Inferior parietal cortex (tissue), 1 donor: ENCODE data around the gene ZNF300.
"Not testable (repeated sequence)": the region's sequence is repeated elsewhere in the genome, so short reads cannot be mapped to it uniquely, and the experiment has no call there.

ENCODE experiments used
- DNase-seq: peaks from one replicate; pipeline ENCODE4 v3.0.0-alpha.2; 2016; ENCODE audit errors: extremely low spot score

Gene ZNF300

DNA sequence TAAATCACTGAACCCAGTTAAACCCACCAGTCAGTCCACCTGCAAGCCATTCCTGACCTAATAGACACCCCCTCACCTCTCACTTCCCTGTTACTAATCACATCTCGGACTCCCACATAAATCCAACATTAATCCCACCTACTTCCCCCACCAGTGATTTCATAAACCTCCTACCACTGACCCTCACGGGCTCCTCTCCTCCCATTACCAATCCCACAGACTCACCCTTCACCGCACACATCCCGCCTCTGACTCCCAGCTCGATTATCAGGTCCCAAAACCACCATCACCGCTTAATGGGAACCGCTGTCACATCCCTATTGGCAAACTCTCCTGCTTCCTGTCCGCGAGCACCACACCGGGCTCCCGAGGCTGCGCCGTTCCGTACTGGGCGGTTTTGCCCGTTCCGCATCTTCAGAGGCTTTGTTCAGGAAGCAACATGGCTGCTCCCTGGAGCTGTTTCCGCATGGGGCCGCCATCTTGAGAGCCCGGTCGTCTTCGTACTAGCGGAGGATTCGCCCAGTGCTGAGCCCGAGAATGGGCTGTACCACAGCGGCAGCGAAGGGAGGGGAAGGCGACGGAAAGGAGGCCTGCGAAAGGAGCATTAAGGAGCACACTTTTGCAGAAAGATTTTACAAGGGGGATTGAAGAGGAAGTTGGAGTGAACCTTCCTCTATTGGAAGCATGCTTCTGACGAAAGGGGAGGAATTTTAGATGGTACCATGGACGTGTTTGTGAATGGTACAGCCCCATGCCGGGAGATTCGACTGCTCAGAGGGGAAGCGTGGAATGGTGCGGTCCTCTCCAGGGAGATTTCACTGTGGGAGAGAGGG is at the start of gene ZNF300:
Gene ZNF300, minus strand, starts transcription at position 502 of the 833 bp plus-strand sequence. CDS start 1,825 bp downstream, outside the sequence.
- peak; percentile 90 for DNase-seq

DNA sequence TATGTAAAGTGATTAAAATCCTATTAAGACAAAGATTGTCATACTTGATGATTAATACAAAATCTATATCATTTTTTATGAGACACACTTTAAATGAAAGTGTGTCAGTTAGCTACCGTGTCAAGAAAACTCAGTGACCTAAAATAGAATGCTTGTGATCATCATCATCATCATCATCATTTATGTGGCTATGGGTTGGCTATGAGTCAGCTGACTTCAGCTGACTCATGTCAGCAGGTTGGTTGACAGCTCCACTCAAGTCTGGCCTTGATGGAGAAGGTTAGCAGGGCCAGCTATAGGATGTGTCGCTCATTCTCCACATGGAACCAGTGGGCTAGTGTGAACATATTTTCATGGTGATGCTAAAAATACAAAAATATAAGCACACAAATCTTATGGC is 43.8 kb upstream of the ZNF300 start:
- DNase-seq = no peak

DNA sequence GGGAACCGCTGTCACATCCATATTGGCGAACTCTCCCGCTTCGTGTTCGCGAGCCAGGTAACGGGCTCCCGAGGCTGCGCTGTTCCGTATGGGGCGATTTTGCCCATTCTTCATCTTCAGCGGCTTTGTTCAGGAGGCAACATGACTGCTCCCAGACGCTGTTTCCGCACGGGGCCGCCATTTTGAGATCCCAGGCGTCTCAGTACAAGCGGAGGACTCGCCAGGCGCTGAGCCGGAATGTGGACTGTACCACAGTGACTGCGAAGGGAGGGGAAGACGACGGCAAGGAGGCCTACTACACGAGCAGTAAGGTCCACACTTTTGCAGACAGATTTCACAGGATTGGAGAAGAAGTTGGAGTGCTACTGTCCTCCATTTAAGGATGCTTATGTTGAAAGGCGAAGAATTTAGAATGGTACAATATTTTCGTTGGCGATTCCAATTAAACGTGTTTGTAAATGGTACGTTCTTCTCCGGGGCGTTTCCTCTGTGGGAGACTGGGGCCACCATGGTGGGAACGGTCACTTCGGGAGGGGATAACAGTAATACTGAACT is 41.6 kb upstream of the ZNF300 start:
- DNase-seq = peak; percentile 80

DNA sequence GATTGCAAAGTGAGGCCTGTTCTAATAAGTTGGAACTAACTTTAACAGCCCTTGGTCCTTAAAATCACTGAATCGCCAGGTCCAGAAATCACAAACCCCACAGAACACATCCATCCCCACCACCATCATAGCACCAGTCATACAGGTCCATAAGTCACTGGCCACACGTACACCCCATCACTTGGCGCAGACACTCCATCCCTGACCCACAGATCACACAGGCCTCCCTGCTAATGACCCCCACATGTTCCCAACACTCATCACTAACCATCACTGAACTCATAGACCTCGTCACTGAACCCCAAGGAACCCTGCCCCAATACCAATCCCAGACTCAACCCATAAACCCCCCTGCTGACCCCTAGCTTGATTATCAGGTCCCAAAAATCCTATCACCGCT is 41.2 kb upstream of the ZNF300 start:
- no peak for DNase-seq

DNA sequence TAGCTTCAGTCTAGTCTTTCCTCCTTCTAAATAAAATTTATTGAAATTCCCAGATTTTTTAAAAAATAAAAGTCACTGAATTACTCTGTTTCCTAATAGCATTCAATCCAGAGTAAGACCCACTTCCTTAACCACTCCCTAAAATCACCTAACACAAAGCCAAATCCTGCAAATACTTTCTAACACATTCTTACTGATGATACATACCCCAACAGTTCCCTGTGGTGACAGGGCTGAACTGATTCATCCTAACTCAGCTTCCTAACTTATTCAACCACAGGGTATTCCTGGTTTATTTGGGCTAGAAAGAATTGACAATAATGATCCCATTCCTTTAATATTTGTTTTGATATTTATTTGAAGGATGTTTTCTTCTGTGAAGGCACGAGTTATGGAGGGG is 40.7 kb upstream of the ZNF300 start:
- DNase-seq = no peak

DNA sequence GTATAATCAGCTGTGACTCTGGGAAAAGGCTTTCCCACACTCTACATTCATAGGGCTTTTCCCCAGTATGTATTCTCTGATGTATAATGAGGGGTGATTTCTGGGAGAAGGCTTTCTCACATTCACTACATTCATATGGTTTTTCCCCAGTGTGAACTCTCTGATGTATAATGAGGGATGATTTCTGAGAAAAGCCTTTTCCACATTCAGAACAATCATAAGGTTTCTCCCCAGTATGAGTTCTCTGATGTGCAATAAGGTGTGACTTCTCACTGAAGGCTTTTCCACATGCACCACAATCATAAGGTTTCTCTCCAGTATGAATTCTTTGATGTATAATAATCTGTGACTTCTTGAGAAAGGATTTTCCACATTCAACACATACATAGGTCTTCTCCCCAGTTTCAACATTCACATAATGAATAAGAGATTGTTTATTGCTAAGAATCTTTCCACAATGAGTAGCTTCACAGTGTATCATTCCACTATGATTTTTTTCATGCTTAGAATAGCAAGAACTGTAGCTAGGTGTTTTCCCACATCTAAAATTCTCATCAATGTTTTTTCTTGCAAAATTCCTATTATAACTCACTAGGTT is 26.7 kb upstream of the ZNF300 start:
- no peak for DNase-seq

DNA sequence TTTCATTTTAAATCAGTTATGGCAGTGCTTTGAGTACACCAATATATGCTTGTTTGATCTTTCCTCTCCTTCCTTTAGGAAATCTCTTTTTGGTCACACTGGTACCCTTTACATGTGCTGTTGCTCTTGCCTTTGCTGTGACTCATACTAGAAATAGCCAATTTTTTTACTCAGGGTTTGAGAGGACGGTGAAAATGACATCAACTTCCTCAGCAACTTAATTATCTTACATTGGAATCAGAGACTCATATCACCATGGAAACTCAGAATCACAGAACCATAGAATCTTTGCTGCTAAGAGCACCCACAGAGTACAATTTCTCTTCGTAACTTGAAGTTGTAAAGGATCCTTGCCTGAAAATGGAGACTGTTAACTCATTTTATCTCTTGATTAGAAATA is 13.8 kb upstream of the ZNF300 start:
- DNase-seq = no peak

DNA sequence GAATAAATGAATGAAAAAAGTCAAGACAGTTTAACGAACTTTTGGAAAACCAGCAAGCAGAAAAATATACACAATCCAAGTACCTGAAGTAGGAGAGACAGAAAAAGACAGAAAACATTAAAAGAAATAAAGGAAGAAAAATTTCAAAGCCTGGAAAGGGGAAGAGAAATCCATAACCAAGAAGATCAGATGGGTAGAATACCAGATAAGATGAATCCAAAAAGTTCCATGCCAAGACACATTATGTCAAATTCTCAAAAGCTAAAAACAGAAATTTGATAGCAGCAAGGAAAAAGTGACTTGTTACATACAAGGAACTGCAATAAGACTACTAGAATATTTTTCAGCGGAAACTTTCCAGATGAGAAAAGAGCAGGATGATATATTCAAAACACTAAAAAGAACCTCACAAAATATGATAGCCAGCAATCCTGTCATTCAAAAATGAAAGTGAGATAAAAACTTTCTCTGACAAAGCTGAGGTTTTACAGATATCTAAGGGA is 7.6 kb upstream of the ZNF300 start:
- DNase-seq = no peak

DNA sequence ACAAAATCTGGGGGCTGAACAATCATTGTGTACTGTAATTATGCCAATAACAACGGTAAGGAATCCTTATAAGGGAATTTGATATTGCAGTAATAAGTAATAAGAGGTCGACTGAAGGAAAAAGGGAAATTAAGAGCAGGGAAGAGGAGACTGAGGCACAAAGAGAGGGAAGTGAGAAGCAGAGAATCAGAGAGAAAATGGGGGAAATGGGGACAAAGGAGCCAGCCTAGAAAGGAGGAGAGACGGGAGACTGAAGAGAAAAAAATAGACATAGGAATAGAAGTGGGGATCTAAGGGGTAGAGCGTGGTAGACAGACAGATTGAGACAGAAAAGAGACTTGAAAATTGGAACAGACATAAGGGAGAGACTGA is 518 bp upstream of the ZNF300 start:
- no peak for DNase-seq

DNA sequence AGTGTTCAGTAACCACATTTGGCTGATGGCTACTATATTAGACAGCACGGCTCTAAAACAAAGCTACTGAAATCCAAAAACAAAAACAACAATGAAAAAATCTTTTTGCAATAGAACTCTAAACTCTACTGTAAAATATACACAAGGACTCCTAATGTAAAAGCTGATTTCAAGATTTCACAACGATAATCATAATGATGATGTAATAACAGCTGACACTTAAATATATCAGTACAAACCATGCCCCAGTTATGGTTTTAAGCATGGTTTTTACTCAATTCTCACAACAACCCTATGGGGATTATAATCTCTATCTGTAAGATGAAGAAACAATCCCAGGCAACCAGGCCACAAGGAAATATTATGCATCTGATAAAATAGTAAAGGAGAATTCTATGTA is 3.3 kb downstream of the ZNF300 start:
- no peak for DNase-seq

DNA sequence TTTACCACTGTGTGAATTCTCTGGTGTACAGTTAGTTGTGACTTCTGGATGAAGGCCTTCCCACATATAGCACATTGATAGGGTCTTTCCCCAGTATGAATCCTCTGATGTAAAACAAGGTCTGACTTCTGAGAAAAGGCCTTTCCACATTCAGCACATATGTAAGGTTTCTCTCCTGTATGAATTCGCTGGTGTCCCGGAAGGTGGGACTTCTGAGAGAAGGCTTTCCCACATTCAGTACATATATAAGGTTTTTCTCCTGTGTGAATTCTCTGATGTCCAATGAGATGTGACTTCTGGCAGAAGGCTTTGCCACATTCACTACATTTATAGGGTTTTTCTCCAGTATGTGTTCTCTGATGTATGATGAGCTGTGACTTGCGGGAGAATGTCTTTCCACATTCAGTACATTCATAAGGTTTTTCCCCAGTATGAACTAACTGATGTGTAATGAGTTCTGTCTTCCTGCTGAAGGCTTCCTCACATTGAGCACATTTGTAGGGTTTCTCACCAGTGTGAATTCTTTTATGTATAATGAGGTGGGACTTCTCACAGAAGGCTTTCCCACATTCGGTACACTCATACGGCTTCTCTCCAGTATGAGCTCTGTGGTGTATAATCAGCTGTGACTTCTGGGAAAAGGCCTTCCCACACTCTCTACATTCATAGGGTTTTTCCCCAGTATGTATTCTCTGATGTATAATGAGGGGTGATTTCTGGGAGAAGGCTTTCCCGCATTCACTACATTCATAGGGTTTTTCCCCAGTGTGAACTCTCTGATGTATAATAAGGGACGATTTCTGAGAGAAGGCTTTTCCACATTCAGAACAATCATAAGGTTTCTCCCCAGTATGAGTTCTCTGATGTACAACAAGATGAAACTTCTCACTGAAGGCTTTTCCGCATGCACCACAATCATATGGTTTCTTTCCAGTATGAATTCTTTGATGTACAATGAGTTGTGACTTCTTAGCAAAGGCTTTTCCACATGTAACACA is 9.1 kb downstream of the ZNF300 start:
- no peak for DNase-seq

DNA sequence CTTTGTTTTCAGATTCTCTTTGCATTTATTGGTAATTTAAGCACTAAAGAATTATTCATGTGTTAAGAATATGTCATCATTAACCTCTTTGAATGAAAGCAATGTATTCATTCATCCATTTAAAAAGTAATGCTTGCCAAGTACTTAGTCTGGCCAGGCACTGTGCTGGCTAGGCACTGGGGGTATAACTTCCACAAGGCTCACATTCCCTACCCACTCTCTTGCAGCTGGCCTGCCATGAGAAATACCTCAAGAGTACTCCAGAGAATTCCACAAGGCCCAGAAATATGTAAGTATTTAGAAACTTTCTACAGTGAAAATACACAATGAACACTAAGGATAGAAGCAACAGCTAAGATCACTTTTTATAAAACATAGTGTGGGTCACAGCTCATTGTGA is 25.4 kb downstream of the ZNF300 start:
- no peak for DNase-seq

DNA sequence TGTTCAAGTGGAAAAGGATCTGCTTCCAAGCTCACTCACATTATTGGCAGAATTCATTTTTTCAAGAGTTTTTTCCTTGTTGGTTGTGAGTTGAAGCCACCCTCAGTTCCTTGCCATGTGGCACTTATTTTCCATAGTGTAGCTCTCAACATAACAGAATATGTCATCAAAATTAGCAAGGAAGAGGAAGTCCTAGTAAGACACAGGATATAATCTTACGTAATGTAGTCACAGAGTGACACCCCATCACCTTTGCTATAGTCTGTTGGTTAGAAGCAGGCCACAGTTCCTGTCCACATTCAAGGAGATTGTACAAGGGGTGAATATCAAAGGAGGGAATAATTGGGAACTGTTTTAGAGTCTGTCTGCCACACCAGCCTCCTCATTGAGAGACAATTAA is 42.7 kb downstream of the ZNF300 start:
- no peak for DNase-seq

DNA sequence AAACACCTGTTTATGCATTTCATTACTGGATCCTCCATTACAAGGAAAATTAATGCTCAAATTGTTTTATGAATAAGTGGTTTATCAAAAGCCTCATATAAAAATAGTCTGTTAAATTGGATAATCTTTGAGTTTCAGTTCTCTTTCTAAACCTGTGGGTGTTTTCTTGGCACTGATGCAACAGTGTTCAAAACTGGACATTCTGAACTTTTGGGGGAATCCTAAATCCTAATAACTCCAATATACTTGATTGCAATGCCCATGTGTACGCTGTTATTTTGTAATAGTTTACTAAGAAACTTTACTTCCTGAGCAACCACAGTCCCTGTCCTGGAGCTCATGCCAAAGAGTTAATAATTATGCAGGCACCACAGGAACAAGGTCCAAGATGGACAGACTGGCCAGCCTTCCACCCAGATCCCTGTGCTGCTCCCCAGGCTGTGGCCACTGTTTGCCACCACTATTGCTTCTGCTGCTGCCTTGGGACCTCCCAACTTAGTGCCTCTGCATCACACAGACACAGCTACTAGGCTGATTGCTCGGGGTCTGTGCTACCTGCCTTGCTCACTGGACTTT is 44.4 kb downstream of the ZNF300 start:
- DNase-seq = no peak

DNA sequence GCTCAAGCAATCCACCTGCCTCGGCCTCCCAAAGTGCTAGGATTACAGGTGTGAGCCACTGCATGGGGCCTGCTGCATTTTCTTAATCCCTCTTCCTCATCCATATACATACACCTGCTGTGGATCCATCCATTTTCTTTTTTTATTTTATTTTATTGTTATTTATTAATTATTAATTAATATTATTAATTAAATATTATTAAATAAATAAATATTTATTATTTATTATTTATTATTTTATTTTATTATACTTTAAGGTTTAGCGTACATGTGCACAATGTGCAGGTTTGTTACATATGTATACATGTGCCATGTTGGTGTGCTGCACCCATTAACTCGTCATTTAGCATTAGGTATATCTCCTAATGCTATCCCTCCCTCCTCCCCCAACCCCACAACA is 48.1 kb downstream of the ZNF300 start:
- not testable (repeated sequence) for DNase-seq

DNA sequence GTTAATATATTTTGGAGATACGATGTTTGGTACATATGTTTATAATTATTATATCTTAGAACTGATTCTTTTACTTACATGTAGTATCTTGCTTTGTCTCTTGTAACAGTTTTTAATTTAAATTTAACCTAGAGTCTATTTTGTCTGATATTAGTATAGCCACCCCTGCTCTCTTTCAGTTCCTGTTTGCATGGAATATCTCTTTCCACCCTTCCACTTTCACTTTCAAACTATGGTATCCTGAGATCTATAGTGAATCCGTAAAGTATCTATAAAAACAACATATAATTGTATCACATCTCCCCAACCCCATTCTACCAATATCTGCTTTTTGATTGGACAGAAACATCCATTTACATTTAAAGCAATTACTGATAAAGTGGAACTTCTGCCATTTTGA is 51.2 kb downstream of the ZNF300 start:
- DNase-seq = no peak

DNA sequence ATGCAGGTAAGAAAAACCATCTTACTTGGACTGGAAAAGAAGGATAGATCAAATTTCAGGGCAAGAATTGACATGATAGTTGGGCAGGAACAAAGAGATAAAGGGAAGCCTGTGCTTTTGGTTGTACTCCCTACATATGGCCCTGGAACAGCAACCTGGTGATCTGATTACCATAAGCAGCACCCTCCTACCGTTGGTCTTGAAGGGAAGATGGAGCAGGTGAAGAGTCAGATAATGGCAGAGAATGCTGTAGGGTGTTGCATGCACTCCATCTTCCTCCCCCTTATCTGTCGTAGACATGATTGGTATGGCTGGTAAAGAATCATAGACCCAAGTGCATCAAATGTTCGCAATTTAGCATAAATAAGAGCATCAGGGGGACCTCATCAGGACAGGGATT is 53.7 kb downstream of the ZNF300 start:
- no peak for DNase-seq

DNA sequence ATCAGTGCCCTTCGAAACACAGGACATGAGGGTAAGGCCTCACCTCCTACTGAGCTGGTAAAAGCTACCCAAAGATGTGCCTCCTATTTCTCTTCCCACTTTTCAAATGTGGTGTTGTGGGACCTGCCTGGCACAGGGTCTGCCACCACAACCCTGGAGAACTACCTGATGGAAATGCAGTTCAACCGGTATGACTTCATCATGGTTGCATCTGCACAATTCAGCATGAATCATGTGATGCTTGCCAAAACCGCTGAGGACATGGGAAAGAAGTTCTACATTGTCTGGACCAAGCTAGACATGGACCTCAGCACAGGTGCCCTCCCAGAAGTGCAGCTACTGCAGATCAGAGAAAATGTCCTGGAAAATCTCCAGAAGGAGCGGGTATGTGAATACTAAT is 56.5 kb downstream of the ZNF300 start:
- DNase-seq = no peak

DNA sequence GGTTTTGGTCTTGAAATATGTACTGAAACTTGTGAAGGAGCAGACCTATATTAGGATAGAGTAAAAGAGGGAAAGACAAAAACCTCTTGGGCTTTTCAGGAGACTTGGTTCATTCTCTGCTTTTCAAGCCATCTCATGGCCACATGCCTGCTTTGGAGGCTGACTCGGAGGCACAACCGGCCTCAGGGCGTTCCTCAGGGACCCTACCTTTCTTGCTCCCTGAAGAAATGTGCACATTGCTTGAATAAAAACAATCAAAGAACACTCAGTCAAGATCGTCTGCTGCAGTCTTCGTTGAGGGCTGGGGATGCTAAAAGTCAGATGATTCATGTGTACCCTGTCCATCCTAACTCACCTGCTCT is 57.5 kb downstream of the ZNF300 start:
- no peak for DNase-seq

DNA sequence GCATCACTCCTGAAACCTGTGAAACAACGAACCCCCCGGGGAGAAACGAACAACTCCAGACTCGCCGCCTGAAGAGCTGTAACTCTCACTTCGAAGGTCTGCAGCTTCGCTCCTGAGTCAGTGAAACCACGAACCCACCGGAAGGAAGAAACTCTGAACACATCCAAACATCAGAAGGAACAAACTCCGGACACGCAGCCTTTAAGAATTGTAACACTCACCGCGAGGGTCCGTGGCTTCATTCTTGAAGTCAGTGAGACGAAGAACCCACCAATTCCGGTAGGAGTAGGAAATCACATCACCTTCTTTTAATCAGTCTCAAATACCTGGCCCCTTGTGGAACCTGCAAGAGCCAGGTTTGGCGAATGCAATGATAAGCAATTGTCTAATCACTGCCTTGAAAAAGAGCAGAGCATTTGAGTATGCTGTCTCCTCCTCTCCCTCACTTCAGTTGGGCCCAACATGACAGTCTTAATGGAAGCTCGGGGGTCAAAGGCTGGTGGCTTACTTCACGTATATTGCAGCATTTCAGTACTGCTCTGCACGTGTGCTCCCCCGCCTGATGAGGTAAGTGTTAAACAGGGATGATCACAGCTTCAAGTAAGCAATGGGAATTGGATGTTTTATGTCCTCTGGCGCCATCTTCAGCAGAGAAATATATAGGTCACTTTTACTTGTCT is 58.0 kb downstream of the ZNF300 start:
- DNase-seq = peak; percentile 71

DNA sequence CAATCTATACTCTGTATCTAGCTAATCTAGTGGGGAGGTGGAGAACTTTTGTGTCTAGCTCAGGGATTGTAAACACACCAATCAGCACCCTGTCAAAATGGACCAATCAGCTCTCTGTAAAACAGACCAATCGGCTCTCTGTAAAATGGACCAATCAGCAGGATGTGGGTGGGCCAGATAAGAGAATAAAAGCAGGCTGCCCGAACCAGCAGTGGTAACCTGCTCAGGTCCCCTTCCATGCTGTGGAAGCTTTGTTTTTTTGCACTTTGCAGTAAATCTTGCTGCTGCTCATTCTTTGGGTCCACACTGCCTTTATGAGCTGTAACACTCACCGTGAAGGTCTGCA is 58.5 kb downstream of the ZNF300 start, which contains the start of gene IRGM:
Gene IRGM, plus strand, starts transcription at position 214 of the 346 bp plus-strand sequence. CDS start 1,603 bp downstream, outside the sequence.
- DNase-seq = not testable (repeated sequence)
